Right ventricle myocardium superior (tissue), 1 donor: ENCODE results near the gene ZNF678. TPM values are rescaled to one million over a fixed set of nuclear protein-coding genes. Genes with fewer than 3 reads are reported as not detected.

Experiments used
- ATAC-seq: fragments of 200-7000 bp; cut with Tn5 transposase; one replicate; pipeline ENCODE4 v1.9.1; 2020; ENCODE audit warnings: mild to moderate bottlenecking; ENCODE audit not compliant: poor library complexity
- DNase-seq: peaks from one replicate; pipeline ENCODE4 v3.0.0-alpha.2; 2020
- intact Hi-C: fragments of 100-400 bp; cut with DNase I; formaldehyde crosslinking; loops from one replicate; pipeline ENCODE4 v1.11.2; 2022
- long read RNA-seq: library from polyadenylated mRNA; unstranded; transcript quantifications from one replicate; pipeline ENCODE4 v2.0.0, GENCODE V29; 2021
- total RNA-seq: library from RNA; stranded (reverse); fragmentation: NEBNext Ultra II Directional; extraction: Animal tissue kit (Norgen Biotek cat#: 25700); gene quantifications from one replicate; pipeline ENCODE4 v1.2.1, GENCODE V29; 2021
- donor health status: DM: no; HTN: yes; CAD: no; lungs with severe emphysema.

The ZNF678 gene
- total RNA-seq = 2.4 TPM
- long read RNA-seq, partial matches to known transcripts = 0 of 1 reads
- long read RNA-seq, other reads (novel, unspliced or antisense) = 1 of 1 reads

GRCh38 chr1:227563324-227564201 is at the start of gene ZNF678:
Gene ZNF678, plus strand, starts transcription at chr1:227563556. Its CDS starts 87,436 bp downstream, at chr1:227650992.
- peak; percentile 94 for DNase-seq
- intact Hi-C loops = no loop called here
- ATAC-seq = peak; percentile 99

GRCh38 chr1:227518876-227519275 is 44.5 kb upstream of the ZNF678 start:
- intact Hi-C loops = no loop called here
- ATAC-seq (no peak), DNase-seq (no peak)

DNA sequence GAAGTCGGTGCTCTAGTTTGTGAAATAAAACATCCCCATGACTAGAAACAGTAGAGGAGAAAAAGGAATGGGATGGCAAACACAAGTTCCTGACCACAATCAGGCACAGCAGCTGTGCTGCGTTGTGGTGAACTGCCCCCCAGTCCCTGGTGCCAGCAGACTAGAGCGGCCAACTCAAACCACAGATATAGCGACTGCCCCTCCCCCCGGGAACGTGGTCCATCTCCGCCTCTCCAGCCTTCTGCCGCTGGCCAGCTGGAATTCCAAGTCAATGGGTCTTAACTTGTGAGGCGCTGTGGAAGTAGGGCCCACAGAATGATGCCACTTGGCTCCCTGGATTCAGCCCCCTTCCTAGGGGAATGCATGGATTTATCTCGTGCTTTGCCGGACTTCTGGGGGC is 41.6 kb upstream of the ZNF678 start:
- DNase-seq (no peak), ATAC-seq (no peak)
- intact Hi-C loops = no loop called here

- ATAC-seq (no peak), DNase-seq (no peak)
- intact Hi-C loops = no loop called here
Measured at GRCh38 chr1:227526524-227526923, 36.8 kb upstream of the ZNF678 start.

DNA sequence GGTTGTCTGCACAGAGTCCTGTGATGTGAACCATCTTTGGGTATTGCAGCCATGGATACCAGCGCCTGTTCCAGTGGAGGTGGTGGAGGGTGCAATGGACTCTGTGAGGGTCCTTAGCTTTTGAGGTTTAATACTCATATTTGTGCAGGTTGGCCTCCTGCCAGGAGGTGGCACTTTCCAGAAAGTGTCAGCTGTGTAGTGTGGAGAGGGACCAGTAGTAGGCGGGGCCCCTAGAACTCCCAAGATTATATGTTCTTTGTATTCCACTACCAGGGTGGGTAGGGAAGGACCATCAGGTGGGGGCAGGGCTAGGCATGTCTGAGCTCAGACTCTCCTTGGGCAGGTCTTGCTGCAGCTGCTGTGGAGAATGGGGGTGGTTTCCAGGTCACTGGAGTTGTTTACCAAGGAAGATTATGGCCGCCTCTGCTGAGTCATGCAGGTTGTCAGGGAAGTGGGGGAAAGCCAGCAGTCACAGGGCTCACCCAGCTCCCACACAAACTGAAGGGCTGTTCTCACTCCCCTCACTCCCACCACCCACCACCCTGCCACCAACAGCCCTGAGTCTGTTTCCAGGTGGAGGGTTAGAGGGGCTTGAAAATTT is 31.2 kb upstream of the ZNF678 start:
- no peak for DNase-seq
- intact Hi-C loops = no loop called here
- no peak for ATAC-seq

DNA sequence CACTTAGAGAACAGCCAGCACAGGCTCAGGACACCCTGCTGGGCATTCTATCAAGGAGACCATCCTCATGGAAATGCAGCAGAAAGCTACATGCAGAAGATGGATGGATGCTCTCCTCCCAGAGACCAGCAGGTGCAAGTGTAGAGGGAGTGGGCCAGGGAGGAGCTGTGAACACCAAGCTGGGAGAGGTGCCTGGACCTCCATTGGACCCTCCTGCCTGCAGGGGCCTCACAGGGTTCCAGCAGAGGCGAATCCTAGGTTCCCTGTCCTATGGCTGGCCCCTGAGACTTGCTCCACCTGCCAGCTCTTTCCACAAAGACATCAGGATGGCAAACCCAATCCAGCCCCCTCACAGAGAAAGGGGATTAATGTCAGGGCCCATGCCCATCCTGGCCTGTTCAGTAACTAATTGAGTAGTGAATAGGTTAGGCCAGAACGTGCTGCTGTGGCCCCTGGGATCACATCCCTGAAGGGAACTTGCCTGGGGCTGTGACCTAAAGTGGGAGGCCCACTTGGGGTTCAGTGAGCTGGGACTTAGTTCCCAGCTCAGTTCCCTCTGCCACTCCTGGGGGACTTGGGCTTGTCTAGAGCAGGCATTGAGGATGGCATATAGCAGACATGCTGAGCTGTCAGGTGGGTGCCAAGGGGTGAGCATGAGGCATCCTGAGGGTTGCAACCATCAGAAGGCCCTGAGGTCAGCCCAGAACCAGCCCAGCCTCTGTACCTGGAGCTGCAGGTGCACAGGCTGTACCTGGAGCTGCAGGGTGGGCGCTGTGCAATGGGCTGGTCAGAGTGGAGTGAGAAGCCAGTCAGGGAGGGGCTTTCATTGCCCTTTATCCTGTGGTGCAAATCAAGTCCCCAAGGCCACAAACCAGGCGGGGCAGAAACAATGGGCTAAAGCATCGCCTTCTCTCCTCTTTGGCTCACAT is 22.9 kb upstream of the ZNF678 start:
- ATAC-seq = no peak
- intact Hi-C loops = loop anchor here (10.0 kb wide), 1 partner anchor 184 kb away; no protein-coding TSS in a partner anchor
- DNase-seq = peak; percentile 33

GRCh38 chr1:227541129-227541528 is 22.2 kb upstream of the ZNF678 start:
- ATAC-seq (no peak), DNase-seq (no peak)
- intact Hi-C loops = loop anchor here (10.0 kb wide), 1 partner anchor 184 kb away; no protein-coding TSS in a partner anchor

GRCh38 chr1:227541796-227542152 is 21.6 kb upstream of the ZNF678 start:
- no peak for DNase-seq
- peak; percentile 41 for ATAC-seq
- intact Hi-C loops = loop anchor here (10.0 kb wide), 1 partner anchor 183 kb away; no protein-coding TSS in a partner anchor

- intact Hi-C loops = loop anchor here (10.0 kb wide), 1 partner anchor 182 kb away; no protein-coding TSS in a partner anchor
- peak; percentile 99 for ATAC-seq
- DNase-seq = peak; percentile 94
Measured at GRCh38 chr1:227542153-227543120, 20.9 kb upstream of the ZNF678 start.

DNA sequence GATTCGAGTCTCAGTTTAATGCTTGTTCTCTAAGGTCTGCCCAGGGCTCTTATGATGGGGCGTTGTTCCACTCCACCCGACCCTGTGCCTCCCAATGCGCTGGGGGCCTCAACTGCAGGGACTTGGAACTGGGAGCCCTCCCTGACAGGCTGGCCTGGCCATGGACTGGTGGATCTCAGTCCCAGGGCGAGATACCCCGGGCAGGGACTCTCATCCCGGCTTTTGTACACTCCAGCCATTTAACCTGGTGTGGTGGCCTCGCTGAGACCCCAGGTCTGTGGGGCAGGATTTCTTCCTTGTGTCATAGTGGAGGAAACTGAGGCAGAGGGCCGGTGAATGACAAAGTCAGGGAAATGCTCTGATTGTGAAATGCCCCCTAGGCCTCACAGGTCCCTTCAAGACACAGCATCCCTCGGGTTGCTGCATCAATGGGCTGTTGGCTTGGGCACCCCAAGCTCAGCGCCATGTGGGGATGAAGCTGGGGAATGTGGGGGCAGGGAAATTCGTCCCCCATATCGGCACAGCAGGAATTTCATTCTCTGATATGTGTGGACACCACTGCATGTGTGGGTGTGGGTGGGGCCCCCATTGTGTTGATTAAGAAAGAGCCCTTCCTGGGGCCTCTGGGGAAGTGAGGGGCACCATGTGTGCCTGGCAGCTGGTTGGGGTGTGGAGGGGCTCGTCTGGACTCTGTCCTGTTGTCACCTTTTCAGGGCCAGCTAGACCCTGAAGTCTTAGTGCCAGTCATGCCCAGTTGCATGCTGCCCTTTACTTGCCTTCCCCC is 19.9 kb upstream of the ZNF678 start:
- intact Hi-C loops = loop anchor here (10.0 kb wide), 1 partner anchor 181 kb away; no protein-coding TSS in a partner anchor
- DNase-seq = no peak
- no peak for ATAC-seq

DNA sequence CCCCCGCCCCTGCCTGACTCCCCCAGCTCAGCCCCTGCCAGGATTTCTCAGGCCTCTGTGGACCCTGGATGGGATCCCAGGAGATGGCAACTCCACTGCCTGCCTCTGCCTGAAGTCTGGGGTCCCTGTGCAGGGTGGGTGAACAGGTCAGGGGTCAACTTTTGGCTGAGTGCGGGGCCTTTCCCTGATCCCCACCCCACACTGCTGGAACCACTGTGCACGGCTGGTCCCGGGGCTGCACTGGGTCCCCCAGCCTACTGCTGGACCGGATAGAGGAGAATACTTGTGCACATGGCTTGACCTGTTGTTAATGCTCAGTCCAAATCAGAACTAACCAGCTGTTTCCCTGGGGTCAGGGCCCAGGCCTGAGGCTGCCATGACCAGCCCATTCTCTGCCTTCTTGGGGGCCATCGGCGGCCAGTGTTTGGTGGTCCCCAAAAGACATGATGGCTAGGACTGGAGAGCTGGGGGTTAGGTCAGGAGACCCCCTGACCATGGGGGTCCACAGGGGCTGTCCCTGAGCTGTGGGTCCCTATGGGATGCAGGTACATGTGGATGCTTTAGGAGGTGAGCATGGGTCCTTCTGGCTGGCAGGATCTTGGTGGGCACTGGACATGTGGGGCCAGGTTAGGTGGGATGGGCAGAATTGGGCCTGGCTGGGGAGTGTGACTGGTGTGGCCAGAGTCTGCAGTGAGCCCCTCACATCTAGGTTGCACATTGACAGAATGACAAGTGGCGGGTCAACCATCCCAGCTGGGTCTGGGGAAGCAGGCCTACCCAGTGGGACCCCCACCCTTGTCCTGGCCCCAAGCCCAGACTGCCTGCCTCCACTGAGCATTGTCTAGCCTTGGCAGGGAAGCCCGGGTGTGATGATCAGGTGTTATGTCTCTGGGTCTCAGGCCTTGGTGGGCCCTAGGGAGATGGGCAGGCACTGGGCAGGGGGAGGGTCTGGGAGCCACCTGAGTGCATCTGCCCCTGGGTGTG is 19.0 kb upstream of the ZNF678 start:
- DNase-seq (no peak), ATAC-seq (no peak)
- intact Hi-C loops = loop anchor here (10.0 kb wide), 1 partner anchor 180 kb away; no protein-coding TSS in a partner anchor

- intact Hi-C loops = loop anchor here (10.0 kb wide), 1 partner anchor 179 kb away; no protein-coding TSS in a partner anchor
- DNase-seq = no peak
- ATAC-seq = no peak
Measured at GRCh38 chr1:227545361-227545760, 18.0 kb upstream of the ZNF678 start.

DNA sequence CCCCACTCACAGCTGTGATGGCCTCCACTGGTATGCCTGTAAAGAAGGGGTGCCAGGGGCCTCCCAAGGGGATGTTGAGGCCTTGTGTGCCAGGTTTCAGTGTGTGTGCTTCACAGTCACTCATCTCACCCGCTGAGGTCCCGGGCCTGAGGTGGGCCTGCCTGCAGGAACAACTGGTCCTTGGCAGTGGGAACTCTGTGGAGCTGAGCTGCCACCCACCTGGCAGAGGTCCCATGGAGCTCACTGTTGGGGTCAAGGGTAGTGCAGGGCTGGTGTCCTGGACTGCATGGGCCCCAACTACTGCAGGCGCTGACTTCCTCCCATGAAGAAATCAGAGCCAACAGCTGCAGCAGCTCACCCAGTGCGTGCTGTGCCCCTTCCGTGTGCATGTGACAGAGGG is 17.3 kb upstream of the ZNF678 start:
- ATAC-seq = no peak
- intact Hi-C loops = loop anchor here (10.0 kb wide), 1 partner anchor 179 kb away; no protein-coding TSS in a partner anchor
- DNase-seq = no peak

GRCh38 chr1:227546598-227547309 is 16.6 kb upstream of the ZNF678 start:
- no peak for ATAC-seq
- intact Hi-C loops = loop anchor here (10.0 kb wide), 1 partner anchor 178 kb away; no protein-coding TSS in a partner anchor
- no peak for DNase-seq
